K562 (cell line): ENCODE measurements around the gene MARCKSL1. TPM values are rescaled to one million over a fixed set of nuclear protein-coding genes. Genes with fewer than 3 reads are reported as not detected.

Experiments used
- ATF4 ChIP-seq: fragments of 450-650 bp; formaldehyde crosslinking; IDR thresholded peaks from 2 replicates; pipeline ENCODE4 v1.4.0; 2022; ENCODE audit warnings: mild to moderate bottlenecking, moderate library complexity
- ETV1 ChIP-seq: fragments of 450-650 bp; conservative IDR thresholded peaks from 2 replicates; pipeline ENCODE4 v1.6.1; 2016; ENCODE audit warnings: missing genetic modification characterization, control low read depth, low read depth, missing compliant biosample characterization
- FOXK2 ChIP-seq, 2 experiments: fragments of 450-650 bp; IDR thresholded peaks in 1 of 2; conservative IDR thresholded peaks in 1 of 2; 2 replicates each; pipeline ENCODE4 v1.6.1; 2016; ENCODE audit warnings: low read depth in 2 of 2, mild to moderate bottlenecking in 1 of 2
- POLR2H ChIP-seq: IDR thresholded peaks from 2 replicates; pipeline ENCODE4 v1.6.1; 2016; ENCODE audit warnings: missing genetic modification characterization, low read depth, mild to moderate bottlenecking, control low read depth, missing compliant biosample characterization, moderate library complexity
- PTTG1 ChIP-seq: fragments of 450-650 bp; IDR thresholded peaks from 2 replicates; pipeline ENCODE4 v1.6.1; 2016; ENCODE audit warnings: low read depth, mild to moderate bottlenecking, missing genetic modification characterization, missing compliant biosample characterization
- SMARCA4 ChIP-seq: fragments of 450-650 bp; IDR thresholded peaks from 2 replicates; pipeline ENCODE4 v1.6.1; 2016
- YBX1 ChIP-seq: fragments of 450-650 bp; IDR thresholded peaks from 2 replicates; pipeline ENCODE4 v1.7.1; 2016; ENCODE audit warnings: mild to moderate bottlenecking
- ZNF12 ChIP-seq: sonication (generic); formaldehyde crosslinking; IDR thresholded peaks from 2 replicates; pipeline ENCODE4 v1.4.0; 2020; ENCODE audit warnings: mild to moderate bottlenecking, missing genetic modification reagents
- ZNF511 ChIP-seq: sonication (generic); formaldehyde crosslinking; IDR thresholded peaks from 2 replicates; pipeline ENCODE4 v1.8.0; 2022; ENCODE audit warnings: mild to moderate bottlenecking, missing genetic modification reagents
- ZNF778 ChIP-seq: fragments of 450-650 bp; formaldehyde crosslinking; IDR thresholded peaks from 2 replicates; pipeline ENCODE4 v1.4.0; 2020; ENCODE audit warnings: mild to moderate bottlenecking, moderate library complexity
- polyA plus RNA-seq, 8 experiments: library from polyadenylated mRNA; depleted of rRNA in 4 of 8; stranded (reverse) in 5 of 8; unstranded in 3 of 8; fragments of >200 nt; fragmentation: Nextera tagmentation in 2 of 8; fragmentation: Illumina TruSeq in 1 of 8; extraction: Ambion mirVana in 2 of 8; extraction: Trizol in 1 of 8; gene quantifications; 2 replicates each; pipeline versions ENCODE4 v1.2.1 to v1.2.3, GENCODE V29; 2011 to 2014; ENCODE audit warnings: inconsistent platforms in 1 of 8, missing spikeins in 1 of 8
- total RNA-seq, 7 experiments: library from RNA; depleted of rRNA in 6 of 7; stranded (reverse); fragments of >200 nt in 6 of 7; fragmentation: Illumina TruSeq in 2 of 7; extraction: Trizol in 2 of 7; gene quantifications; 2 replicates each; pipeline versions ENCODE4 v1.2.1 to v1.2.3, GENCODE V29; 2011 to 2021; ENCODE audit warnings: low replicate concordance in 1 of 7
- TF ChIP-seq, protein P1 (sequence below): sonication (generic); formaldehyde crosslinking; IDR thresholded peaks from 2 replicates; pipeline ENCODE4 v1.8.0; 2022; ENCODE audit warnings: missing genetic modification reagents, mild to moderate bottlenecking, moderate library complexity, borderline replicate concordance
- TF ChIP-seq, protein P2 (sequence below): fragments of 250-450 bp; sonication (Bioruptor Pico); IDR thresholded peaks from 2 replicates; pipeline ENCODE4 v1.8.0; 2022; ENCODE audit warnings: inconsistent platforms, mild to moderate bottlenecking, moderate library complexity, borderline replicate concordance
- TF ChIP-seq, protein P3 (sequence below): sonication (generic); formaldehyde crosslinking; IDR thresholded peaks from 2 replicates; pipeline ENCODE4 v1.8.1; 2023; ENCODE audit warnings: missing genetic modification reagents, mild to moderate bottlenecking, borderline replicate concordance
- TF ChIP-seq, protein P4 (sequence below): fragments of 150-350 bp; IDR thresholded peaks from 2 replicates; pipeline ENCODE4 v1.6.1; 2014; ENCODE audit warnings: low read depth, mild to moderate bottlenecking, low read length, borderline replicate concordance

Gene MARCKSL1
- total and polyA plus RNA-seq, 9 of the 15 experiments (the other 6 are each of a cell fraction or from before 2014, with no cell fraction given) = 14.7 to 325 (median 155) TPM

- TF ChIP-seq, protein P1, sequence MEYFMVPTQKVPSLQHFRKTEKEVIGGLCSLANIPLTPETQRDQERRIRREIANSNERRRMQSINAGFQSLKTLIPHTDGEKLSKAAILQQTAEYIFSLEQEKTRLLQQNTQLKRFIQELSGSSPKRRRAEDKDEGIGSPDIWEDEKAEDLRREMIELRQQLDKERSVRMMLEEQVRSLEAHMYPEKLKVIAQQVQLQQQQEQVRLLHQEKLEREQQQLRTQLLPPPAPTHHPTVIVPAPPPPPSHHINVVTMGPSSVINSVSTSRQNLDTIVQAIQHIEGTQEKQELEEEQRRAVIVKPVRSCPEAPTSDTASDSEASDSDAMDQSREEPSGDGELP = peak; percentile 93
- TF ChIP-seq, protein P2, sequence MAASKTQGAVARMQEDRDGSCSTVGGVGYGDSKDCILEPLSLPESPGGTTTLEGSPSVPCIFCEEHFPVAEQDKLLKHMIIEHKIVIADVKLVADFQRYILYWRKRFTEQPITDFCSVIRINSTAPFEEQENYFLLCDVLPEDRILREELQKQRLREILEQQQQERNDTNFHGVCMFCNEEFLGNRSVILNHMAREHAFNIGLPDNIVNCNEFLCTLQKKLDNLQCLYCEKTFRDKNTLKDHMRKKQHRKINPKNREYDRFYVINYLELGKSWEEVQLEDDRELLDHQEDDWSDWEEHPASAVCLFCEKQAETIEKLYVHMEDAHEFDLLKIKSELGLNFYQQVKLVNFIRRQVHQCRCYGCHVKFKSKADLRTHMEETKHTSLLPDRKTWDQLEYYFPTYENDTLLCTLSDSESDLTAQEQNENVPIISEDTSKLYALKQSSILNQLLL (CRISPR knock-in tag) = no peak
- TF ChIP-seq PTTG1 (no peak), FOXK2 (conservative IDR thresholded peaks at IDR 0.05 in 1 of 2, IDR thresholded peaks at IDR 0.05 in 1 of 2; ENCODE audit: low read depth in 2 of 2) (no peak), ETV1 (tag) (no peak), ATF4 (no peak), YBX1 (no peak), SMARCA4 (no peak), ZNF511 (CRISPR knock-in tag) (peak; percentile 87), POLR2H (tag) (peak; percentile 73), ZNF778 (CRISPR knock-in tag) (no peak), ZNF12 (no peak)
- TF ChIP-seq, protein P3, sequence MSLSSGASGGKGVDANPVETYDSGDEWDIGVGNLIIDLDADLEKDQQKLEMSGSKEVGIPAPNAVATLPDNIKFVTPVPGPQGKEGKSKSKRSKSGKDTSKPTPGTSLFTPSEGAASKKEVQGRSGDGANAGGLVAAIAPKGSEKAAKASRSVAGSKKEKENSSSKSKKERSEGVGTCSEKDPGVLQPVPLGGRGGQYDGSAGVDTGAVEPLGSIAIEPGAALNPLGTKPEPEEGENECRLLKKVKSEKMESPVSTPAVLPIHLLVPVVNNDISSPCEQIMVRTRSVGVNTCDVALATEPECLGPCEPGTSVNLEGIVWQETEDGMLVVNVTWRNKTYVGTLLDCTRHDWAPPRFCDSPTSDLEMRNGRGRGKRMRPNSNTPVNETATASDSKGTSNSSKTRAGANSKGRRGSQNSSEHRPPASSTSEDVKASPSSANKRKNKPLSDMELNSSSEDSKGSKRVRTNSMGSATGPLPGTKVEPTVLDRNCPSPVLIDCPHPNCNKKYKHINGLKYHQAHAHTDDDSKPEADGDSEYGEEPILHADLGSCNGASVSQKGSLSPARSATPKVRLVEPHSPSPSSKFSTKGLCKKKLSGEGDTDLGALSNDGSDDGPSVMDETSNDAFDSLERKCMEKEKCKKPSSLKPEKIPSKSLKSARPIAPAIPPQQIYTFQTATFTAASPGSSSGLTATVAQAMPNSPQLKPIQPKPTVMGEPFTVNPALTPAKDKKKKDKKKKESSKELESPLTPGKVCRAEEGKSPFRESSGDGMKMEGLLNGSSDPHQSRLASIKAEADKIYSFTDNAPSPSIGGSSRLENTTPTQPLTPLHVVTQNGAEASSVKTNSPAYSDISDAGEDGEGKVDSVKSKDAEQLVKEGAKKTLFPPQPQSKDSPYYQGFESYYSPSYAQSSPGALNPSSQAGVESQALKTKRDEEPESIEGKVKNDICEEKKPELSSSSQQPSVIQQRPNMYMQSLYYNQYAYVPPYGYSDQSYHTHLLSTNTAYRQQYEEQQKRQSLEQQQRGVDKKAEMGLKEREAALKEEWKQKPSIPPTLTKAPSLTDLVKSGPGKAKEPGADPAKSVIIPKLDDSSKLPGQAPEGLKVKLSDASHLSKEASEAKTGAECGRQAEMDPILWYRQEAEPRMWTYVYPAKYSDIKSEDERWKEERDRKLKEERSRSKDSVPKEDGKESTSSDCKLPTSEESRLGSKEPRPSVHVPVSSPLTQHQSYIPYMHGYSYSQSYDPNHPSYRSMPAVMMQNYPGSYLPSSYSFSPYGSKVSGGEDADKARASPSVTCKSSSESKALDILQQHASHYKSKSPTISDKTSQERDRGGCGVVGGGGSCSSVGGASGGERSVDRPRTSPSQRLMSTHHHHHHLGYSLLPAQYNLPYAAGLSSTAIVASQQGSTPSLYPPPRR (CRISPR knock-in tag) = no peak
- TF ChIP-seq, protein P4, sequence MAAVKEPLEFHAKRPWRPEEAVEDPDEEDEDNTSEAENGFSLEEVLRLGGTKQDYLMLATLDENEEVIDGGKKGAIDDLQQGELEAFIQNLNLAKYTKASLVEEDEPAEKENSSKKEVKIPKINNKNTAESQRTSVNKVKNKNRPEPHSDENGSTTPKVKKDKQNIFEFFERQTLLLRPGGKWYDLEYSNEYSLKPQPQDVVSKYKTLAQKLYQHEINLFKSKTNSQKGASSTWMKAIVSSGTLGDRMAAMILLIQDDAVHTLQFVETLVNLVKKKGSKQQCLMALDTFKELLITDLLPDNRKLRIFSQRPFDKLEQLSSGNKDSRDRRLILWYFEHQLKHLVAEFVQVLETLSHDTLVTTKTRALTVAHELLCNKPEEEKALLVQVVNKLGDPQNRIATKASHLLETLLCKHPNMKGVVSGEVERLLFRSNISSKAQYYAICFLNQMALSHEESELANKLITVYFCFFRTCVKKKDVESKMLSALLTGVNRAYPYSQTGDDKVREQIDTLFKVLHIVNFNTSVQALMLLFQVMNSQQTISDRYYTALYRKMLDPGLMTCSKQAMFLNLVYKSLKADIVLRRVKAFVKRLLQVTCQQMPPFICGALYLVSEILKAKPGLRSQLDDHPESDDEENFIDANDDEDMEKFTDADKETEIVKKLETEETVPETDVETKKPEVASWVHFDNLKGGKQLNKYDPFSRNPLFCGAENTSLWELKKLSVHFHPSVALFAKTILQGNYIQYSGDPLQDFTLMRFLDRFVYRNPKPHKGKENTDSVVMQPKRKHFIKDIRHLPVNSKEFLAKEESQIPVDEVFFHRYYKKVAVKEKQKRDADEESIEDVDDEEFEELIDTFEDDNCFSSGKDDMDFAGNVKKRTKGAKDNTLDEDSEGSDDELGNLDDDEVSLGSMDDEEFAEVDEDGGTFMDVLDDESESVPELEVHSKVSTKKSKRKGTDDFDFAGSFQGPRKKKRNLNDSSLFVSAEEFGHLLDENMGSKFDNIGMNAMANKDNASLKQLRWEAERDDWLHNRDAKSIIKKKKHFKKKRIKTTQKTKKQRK = no peak
Observed at GRCh38 chr1:32351399-32352238, 15.6 kb upstream of the MARCKSL1 start (continued).
